Fibroblast of lung (primary cell): Measurements from ENCODE around the gene C1orf52.

Experiments used
- EZH2 ChIP-seq: IDR thresholded peaks from 2 replicates; pipeline ENCODE4 v1.5.1; 2012; ENCODE audit warnings: low read length, control low read depth, mild to moderate bottlenecking; ENCODE audit errors: missing control alignments
- TF ChIP-seq, protein P1 (sequence below), 2 donors: IDR thresholded peaks in 1 of 2; conservative IDR thresholded peaks in 1 of 2; 1 replicate in 1 of 2; 2 replicates in 1 of 2; pipeline ENCODE4 v1.5.1; 2011 to 2012; ENCODE audit warnings: low read length in 2 of 2, control low read depth in 1 of 2, inconsistent platforms in 1 of 2, low read depth in 1 of 2, mild to moderate bottlenecking in 1 of 2

DNA sequence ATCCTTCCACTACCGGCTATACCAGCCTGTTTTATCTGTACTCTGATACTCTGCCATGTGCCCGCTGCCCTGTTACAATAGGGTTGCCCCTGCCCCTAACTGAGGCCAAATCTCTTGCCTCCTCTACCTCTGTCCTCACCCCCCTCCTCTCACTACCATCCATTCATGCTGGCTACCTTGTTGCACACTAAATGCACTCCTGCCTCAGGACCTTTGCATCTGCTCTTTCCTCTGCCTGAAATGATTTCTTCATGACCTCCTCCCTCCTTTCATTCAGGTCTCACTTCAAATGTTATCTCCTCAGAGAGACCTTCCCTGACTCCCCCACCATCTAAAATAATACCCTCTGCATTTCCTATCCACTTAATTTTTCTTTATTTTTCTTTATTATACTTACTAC, 51.0 kb downstream of the C1orf52 start:
- TF ChIP-seq, protein P1, sequence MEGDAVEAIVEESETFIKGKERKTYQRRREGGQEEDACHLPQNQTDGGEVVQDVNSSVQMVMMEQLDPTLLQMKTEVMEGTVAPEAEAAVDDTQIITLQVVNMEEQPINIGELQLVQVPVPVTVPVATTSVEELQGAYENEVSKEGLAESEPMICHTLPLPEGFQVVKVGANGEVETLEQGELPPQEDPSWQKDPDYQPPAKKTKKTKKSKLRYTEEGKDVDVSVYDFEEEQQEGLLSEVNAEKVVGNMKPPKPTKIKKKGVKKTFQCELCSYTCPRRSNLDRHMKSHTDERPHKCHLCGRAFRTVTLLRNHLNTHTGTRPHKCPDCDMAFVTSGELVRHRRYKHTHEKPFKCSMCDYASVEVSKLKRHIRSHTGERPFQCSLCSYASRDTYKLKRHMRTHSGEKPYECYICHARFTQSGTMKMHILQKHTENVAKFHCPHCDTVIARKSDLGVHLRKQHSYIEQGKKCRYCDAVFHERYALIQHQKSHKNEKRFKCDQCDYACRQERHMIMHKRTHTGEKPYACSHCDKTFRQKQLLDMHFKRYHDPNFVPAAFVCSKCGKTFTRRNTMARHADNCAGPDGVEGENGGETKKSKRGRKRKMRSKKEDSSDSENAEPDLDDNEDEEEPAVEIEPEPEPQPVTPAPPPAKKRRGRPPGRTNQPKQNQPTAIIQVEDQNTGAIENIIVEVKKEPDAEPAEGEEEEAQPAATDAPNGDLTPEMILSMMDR (conservative IDR thresholded peaks at IDR 0.05 in 1 of 2, IDR thresholded peaks at IDR 0.05 in 1 of 2; ENCODE audit: low read depth in 1 of 2, low read length in 2 of 2), result no peak
- no peak for TF ChIP-seq EZH2
